ENCODE results near the gene CPA2. TPM values are rescaled to one million over a fixed set of nuclear protein-coding genes. Genes with fewer than 3 reads are reported as not detected.

Gene CPA2
- total and polyA plus RNA-seq, 2 of the 4 experiments (the other 2 are of a cell fraction), result 0.05 TPM; not detected in 1

DNA sequence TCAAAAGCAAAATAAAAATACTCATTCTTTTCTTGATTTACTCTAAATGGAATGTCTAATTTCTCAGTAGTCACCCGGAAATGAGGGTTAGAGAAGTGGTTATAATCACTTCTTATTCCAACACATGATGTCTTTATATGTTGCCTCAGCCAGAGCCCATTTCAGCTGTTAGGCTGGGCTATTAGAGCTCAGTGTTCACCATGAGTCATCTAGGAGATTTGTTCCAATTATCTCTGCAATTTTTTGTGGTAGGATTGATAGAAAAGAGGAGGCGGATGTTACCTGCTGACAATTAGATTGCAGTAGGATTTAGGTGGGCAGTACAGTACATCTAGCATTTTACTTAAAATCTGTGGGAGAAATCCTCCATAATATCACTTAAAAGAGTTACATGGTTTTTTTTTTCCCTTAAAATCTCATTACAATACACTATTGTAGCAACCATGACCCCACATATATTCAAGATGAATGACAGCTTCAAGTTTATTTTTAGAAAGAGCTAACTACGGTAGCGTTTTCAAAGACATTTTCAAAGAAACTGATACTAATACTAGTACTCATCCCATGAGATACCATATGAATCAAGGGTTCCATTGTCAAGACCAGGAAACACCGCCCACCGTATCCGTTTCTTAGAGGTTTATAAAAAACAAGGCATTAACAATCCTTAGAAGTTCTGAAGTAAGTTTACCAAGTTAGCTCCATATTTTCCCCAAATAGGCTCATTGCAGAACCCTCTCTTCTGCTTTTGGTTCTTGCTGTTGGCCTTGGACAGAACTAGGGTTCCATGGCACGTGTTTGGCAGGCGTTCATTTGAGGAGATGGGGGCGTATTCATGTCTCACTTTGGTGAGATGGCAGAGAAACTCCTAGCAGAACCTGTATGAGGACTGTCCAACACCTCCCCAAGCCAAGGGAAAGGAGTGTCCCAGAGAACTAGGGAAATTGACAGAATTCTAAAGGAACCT is 10.4 kb downstream of the CPA2 start:
- Histone ChIP-seq H3K4me2 (ENCODE audit: low read depth, low read length) (no peak overlapping the region), H3K23ac (ENCODE audit: low read depth, low read length) (no peak overlapping the region), H3K27ac (ENCODE audit: insufficient read depth, low read length) (no peak overlapping the region), H2AK5ac (ENCODE audit: low read depth, low read length) (peak overlapping the region; percentile 63; the same call in 1 of the 2 replicates), H3K79me1 (ENCODE audit: low read depth in 1 of 2, low read length in 2 of 2) (no peaks in the 10 kb centered on the region), H3K4me1 (ENCODE audit: control insufficient read depth, insufficient read depth, low read length) (peaks cover 16% of the 10 kb centered on the region), H3K14ac (replicated peaks; ENCODE audit: low read depth, low read length) (peak overlapping the region; percentile 10; the same call in 1 of the 2 replicates), H2BK15ac (ENCODE audit: low read depth, low read length) (peak overlapping the region; percentile 38; the same call in 1 of the 3 replicates), H4K91ac (ENCODE audit: insufficient read depth, low read depth, low read length) (no peak overlapping the region), H4K8ac (ENCODE audit: low read depth in 2 of 2, low read length in 2 of 2) (peak overlapping the region in 1 of 2 experiments; percentile 10; a peak in 1 of 4 replicates), H3K4ac (ENCODE audit: low read depth, low read length) (0 out of 2 replicates have a peak overlapping the region, but pooled peaks have one; percentile 46), H3K9me1 (ENCODE audit: insufficient read depth, low read length) (no peaks in the 10 kb centered on the region), H2AFZ (replicated peaks; ENCODE audit: low read length, poor library complexity) (no peak overlapping the region), H2BK5ac (ENCODE audit: low read depth, low read length, poor library complexity, severe bottlenecking) (no peak overlapping the region), H3K4me3 (ENCODE audit: insufficient read depth, low read depth, low read length) (no peak overlapping the region), H3K9ac (ENCODE audit: low read depth, low read length) (no peak overlapping the region), H4K20me1 (ENCODE audit: insufficient read depth, low read length) (no peaks in the 10 kb centered on the region), H3K56ac (ENCODE audit: extremely low read depth, insufficient read depth, low read length) (no peak overlapping the region), H2BK20ac (ENCODE audit: low read depth, low read length) (0 out of 2 replicates have a peak overlapping the region, but pooled peaks have one; percentile 21), H3K18ac (ENCODE audit: low read depth, low read length) (no peak overlapping the region), H3K27me3 (ENCODE audit: control insufficient read depth, insufficient read depth, low read length) (no peaks in the 10 kb centered on the region), H3K9me3 (ENCODE audit: control insufficient read depth, insufficient read depth, low read length) (no peaks in the 10 kb centered on the region), H3K36me3 (ENCODE audit: control insufficient read depth, insufficient read depth, low read length) (no peaks in the 10 kb centered on the region), H2BK120ac (ENCODE audit: low read depth, low read length) (peak overlapping the region; percentile 53), H2AK9ac (replicated peaks; ENCODE audit: low read depth, low read length, poor library complexity) (no peak overlapping the region), H4K5ac (ENCODE audit: low read depth, low read length) (no peak overlapping the region)
- no TSS peak for BruUV-seq (replicated peaks)
- POLR2A ChIA-PET (ENCODE audit: unreplicated experiment), result interaction anchor here (0.7 kb wide), 1 partner anchor 103 kb away, joined by 8 read pairs; the partner anchor contains the start of gene CPA1
- intact Hi-C loops (cut with micrococcal nuclease) (loop anchor here (5.0 kb wide), 1 partner anchor 165 kb away; the partner anchor contains the start of gene CEP41), dilution Hi-C loops (cut with HindIII; ENCODE audit: low sequenced_read_pairs, unreplicated experiment) (no loop called here), in situ Hi-C loops (cut with MboI; ENCODE audit: low sequenced_read_pairs) (no loop called here)
- ATAC-seq (ENCODE audit: low read depth) (peak; percentile 52; the same call in 1 of the 2 replicates), DNase-seq (peak; percentile 78)
- WGBS, 2 experiments (ENCODE audit: extremely low coverage in 2 of 2, insufficient read length in 1 of 2), result 80% methylated on average over 1 of the region's 10 CpGs; no CpG with 5 or more reads in 1 of the 2 experiments
- TF ChIP-seq CHD1 (IDR thresholded peaks at IDR 0.05; ENCODE audit: low read depth, low read length) (no peak), CEBPB (IDR thresholded peaks at IDR 0.05; ENCODE audit: low read depth, low read length) (peak; percentile 46; the same call in 1 of the 2 replicates), MAFK (IDR thresholded peaks at IDR 0.05; ENCODE audit: low read depth, low read length) (no peak)
- CTCF ChIA-PET, result interaction anchor here (1.2 kb wide), 1 partner anchor 115 kb away, joined by 3 read pairs; no protein-coding TSS in a partner anchor
